Measurements from ENCODE around the gene IFNAR2.

GRCh38 chr21:33229784-33230544 is at the start of gene IFNAR2:
- TF ChIP-seq POLR2A (IDR thresholded peaks at IDR 0.05; ENCODE audit: low read depth) (peak; percentile 51), CTCF (IDR thresholded peaks at IDR 0.05) (no peak)
